ENCODE data around the gene UNKL. TPM values are rescaled to one million over a fixed set of nuclear protein-coding genes. Genes with fewer than 3 reads are reported as not detected.

UNKL gene
- total RNA-seq, 1 experiment from 2014 or later: 112 TPM

DNA sequence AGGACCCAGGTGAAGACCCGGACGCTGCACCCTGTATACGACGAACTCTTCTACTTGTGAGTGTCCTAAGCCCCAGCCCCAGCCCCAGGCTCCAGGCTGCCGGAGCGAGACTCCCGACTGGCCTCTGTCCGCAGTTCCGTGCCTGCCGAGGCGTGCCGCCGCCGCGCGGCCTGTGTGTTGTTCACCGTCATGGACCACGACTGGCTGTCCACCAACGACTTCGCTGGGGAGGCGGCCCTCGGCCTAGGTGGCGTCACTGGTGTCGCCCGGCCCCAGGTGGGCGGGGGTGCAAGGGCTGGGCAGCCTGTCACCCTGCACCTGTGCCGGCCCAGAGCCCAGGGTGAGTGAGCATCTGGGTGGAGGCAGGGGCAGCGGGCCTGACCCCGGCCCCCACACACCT is 66.5 kb downstream of the UNKL start:
- ChIA-PET POLR2A (ENCODE audit: unreplicated experiment) (no interaction called here), CTCF (no interaction called here)
- Histone ChIP-seq H3K9me2 (ENCODE audit: insufficient read depth) (no peaks in the 10 kb centered on the region), H3K4me1 (replicated peaks; ENCODE audit: insufficient read depth) (peaks cover 13% of the 10 kb centered on the region), H3F3A (ENCODE audit: insufficient read depth, low read depth) (peaks cover 6% of the 10 kb centered on the region; the same call in 1 of the 2 replicates), H4K20me1 (ENCODE audit: insufficient read depth) (no peaks in the 10 kb centered on the region), H3K27me3 (ENCODE audit: insufficient read depth, low read depth) (no peaks in the 10 kb centered on the region), H3K4me3 (no peak overlapping the region), H3K36me3 (ENCODE audit: low read depth) (no peaks in the 10 kb centered on the region), H3K79me2 (ENCODE audit: low read depth) (peaks cover 25% of the 10 kb centered on the region), H3K9me3 (ENCODE audit: insufficient read depth, low read depth) (no peaks in the 10 kb centered on the region), H3K27ac (no peak overlapping the region), H2AFZ (no peak overlapping the region), H3K4me2 (no peak overlapping the region)
- intact Hi-C loops (cut with micrococcal nuclease; ENCODE audit: unreplicated experiment): no loop called here
- TF ChIP-seq, protein P1, sequence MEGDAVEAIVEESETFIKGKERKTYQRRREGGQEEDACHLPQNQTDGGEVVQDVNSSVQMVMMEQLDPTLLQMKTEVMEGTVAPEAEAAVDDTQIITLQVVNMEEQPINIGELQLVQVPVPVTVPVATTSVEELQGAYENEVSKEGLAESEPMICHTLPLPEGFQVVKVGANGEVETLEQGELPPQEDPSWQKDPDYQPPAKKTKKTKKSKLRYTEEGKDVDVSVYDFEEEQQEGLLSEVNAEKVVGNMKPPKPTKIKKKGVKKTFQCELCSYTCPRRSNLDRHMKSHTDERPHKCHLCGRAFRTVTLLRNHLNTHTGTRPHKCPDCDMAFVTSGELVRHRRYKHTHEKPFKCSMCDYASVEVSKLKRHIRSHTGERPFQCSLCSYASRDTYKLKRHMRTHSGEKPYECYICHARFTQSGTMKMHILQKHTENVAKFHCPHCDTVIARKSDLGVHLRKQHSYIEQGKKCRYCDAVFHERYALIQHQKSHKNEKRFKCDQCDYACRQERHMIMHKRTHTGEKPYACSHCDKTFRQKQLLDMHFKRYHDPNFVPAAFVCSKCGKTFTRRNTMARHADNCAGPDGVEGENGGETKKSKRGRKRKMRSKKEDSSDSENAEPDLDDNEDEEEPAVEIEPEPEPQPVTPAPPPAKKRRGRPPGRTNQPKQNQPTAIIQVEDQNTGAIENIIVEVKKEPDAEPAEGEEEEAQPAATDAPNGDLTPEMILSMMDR (conservative IDR thresholded peaks at IDR 0.05): no peak
- TF ChIP-seq EZH2 (IDR thresholded peaks at IDR 0.05; ENCODE audit: low read depth): no peak
- BruUV-seq (replicated peaks): no TSS peak
- DNase-seq: no peak

DNA sequence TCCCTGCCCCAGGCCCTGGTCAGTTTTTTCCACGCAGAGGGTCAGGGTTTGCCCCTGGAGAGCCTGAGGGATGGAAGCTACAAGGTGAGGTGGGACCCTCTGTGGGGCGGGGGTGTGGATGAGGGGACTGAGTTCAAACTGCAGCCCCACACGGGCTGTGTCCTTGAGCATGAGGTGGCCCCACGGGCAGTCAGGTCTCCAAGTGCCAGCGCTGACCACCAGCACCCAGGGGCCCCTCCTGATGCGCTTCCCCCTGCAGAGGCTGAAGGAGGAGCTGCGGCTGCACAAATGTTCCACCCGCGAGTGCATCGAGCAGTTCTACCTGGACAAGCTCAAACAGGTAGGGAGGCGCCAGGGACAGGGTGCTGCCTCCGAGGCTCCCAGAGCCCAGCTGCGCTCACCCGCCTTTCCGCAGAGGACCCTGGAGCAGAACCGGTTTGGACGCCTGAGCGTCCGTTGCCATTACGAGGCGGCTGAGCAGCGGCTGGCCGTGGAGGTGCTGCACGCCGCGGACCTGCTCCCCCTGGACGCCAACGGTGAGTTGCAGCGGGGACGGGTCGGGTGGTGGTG is 67.1 kb downstream of the UNKL start:
- intact Hi-C loops (cut with micrococcal nuclease; ENCODE audit: unreplicated experiment): no loop called here
- BruUV-seq (replicated peaks): no TSS peak
- H3K79me2 ChIP-seq (ENCODE audit: low read depth): peaks cover 19% of the 10 kb centered on the region
- H3K27me3 ChIP-seq (ENCODE audit: insufficient read depth, low read depth): no peaks in the 10 kb centered on the region
- H3K9me2 ChIP-seq (ENCODE audit: insufficient read depth): no peaks in the 10 kb centered on the region
- CTCF ChIA-PET: interaction anchor here (0.6 kb wide), 1 partner anchor 641 kb away, joined by 4 read pairs; no protein-coding TSS in a partner anchor
- POLR2A ChIA-PET (ENCODE audit: unreplicated experiment): interaction anchor here (0.7 kb wide), 1 partner anchor 9 kb away, joined by 4 read pairs; no protein-coding TSS in a partner anchor
- H3K4me2 ChIP-seq: no peak overlapping the region
- H3K27ac ChIP-seq: no peak overlapping the region
- no peaks in the 10 kb centered on the region for H3K36me3 ChIP-seq (ENCODE audit: low read depth)
- no peak for DNase-seq
- H3K4me3 ChIP-seq: no peak overlapping the region
- no peak for TF ChIP-seq EZH2 (IDR thresholded peaks at IDR 0.05; ENCODE audit: low read depth)
- TF ChIP-seq, protein P1 (conservative IDR thresholded peaks at IDR 0.05): no peak
- 0 out of 2 replicates have a peak, but pooled peaks cover 12% of the 10 kb centered on the region for H3K4me1 ChIP-seq (replicated peaks; ENCODE audit: insufficient read depth)
- H3F3A ChIP-seq (ENCODE audit: insufficient read depth, low read depth): 0 out of 2 replicates have a peak, but pooled peaks cover 4% of the 10 kb centered on the region
- no peaks in the 10 kb centered on the region for H4K20me1 ChIP-seq (ENCODE audit: insufficient read depth)
- H3K9me3 ChIP-seq (ENCODE audit: insufficient read depth, low read depth): no peaks in the 10 kb centered on the region
- no peak overlapping the region for H2AFZ ChIP-seq

DNA sequence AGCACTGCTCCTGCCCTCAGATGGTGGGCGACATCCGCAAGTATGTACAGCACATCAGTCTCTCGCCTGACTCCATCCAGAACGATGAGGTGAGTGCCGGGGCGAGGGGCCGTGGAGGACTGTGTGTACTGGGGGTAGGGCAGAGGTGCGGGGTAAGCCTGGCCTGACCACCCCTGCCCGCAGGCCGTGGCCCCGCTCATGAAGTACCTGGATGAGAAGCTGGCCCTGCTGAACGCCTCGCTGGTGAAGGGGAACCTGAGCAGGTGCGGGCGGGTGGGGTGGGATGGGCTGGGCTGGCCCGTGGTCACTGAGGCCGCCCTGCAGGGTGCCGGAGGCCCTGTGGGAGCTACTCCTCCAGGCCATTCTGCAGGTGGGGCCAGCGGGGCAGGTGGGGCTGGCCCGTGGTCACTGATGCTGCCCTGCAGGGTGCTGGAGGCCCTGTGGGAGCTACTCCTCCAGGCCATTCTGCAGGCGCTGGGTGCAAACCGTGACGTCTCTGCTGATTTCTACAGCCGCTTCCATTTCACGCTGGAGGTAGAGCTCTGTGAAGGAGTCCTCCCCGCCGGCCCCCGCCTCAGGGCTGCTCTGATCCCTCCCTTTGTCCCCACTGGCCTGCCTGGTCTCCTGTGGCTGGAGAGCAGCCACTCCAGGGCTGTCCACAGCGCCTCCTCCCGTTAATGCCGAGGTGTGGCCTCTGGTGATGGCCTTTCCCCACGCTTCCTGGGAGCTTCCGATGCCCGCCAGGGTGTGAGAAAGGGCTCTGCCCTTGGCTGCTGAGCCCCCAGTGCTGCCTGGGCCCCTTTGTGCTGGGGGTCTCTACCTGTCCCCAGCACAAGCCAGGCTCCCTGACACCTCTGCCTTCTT is 67.8 kb downstream of the UNKL start:
- peaks cover 15% of the 10 kb centered on the region for H3K79me2 ChIP-seq (ENCODE audit: low read depth)
- H3K4me2 ChIP-seq: no peak overlapping the region
- intact Hi-C loops (cut with micrococcal nuclease; ENCODE audit: unreplicated experiment): no loop called here
- no peak overlapping the region for H2AFZ ChIP-seq
- H3F3A ChIP-seq (ENCODE audit: insufficient read depth, low read depth): 0 out of 2 replicates have a peak, but pooled peaks cover 4% of the 10 kb centered on the region
- H3K27ac ChIP-seq: no peak overlapping the region
- POLR2A ChIA-PET (ENCODE audit: unreplicated experiment): interaction anchor here (0.6 to 0.7 kb wide), 2 partner anchors 9 to 14 kb away, joined by 4 to 5 read pairs; no protein-coding TSS in a partner anchor
- no peaks in the 10 kb centered on the region for H3K9me3 ChIP-seq (ENCODE audit: insufficient read depth, low read depth)
- CTCF ChIA-PET: interaction anchor here (0.6 kb wide), 1 partner anchor 640 kb away, joined by 4 read pairs; no protein-coding TSS in a partner anchor
- H3K9me2 ChIP-seq (ENCODE audit: insufficient read depth): no peaks in the 10 kb centered on the region
- H4K20me1 ChIP-seq (ENCODE audit: insufficient read depth): no peaks in the 10 kb centered on the region
- H3K4me3 ChIP-seq: no peak overlapping the region
- DNase-seq: no peak
- H3K4me1 ChIP-seq (replicated peaks; ENCODE audit: insufficient read depth): 0 out of 2 replicates have a peak, but pooled peaks cover 13% of the 10 kb centered on the region
- no peaks in the 10 kb centered on the region for H3K27me3 ChIP-seq (ENCODE audit: insufficient read depth, low read depth)
- no TSS peak for BruUV-seq (replicated peaks)
- H3K36me3 ChIP-seq (ENCODE audit: low read depth): no peaks in the 10 kb centered on the region
- TF ChIP-seq, protein P1 (conservative IDR thresholded peaks at IDR 0.05): no peak
- TF ChIP-seq EZH2 (IDR thresholded peaks at IDR 0.05; ENCODE audit: low read depth): no peak

All from PC-9 (cell line).